HG03095 (cell line): Measurements from ENCODE around the gene XPO4.

ENCODE experiments used
- ATAC-seq: cut with Tn5 transposase; IDR thresholded peaks from one replicate; pipeline ENCODE4 v1.9.1; 2021; ENCODE audit warnings: moderate library complexity; ENCODE audit not compliant: unreplicated experiment

Gene XPO4

DNA sequence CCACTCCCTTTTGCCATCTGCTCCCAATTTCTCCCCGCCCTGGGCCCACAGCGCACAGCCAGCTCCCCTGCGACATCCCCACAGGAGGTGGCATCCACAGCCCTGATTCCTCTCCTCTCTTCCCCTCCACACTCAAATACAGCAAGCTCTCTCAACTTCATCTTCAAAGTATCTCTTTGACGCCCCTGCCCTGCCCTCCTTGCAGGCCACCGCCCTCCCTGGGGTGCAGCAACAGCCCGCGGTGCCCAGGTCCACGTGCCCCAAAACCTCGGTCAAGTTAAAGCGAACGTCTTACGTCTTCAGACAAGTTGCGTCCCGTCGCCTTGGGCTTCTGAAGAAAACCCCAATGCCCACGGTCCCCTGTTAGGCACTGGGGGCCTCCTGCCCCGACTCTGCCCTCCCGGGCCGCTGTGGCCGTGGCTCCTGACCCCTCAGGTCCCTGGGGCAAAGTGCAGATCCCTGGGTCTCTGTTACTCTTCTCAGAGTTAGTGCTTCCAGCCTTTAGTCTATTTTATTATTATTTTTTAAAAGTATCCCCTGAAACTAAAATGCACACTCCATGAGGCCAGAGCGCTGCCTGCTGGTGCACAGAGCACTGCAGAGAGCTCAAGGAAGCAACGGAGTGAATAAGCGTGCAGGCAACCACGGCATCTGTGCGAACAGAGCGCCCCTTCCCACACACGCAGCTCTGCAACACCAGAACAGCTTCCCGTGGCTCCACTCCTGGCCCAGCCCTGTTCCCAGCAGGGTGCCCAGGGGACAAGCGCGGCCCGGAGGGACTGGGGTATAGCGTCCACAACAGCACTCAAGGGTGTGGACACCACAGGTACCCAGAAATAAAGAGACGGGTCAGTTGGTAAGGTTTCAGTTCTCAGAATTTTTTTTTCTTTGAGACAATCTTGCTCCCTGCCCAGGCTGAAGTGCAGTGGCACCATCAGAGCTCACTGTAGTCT, 172.6 kb downstream of the XPO4 start:
- ATAC-seq = no peak

GRCh38 chr13:20728579-20729311, 173.8 kb downstream of the XPO4 start:
- ATAC-seq = no peak

GRCh38 chr13:20727856-20728255, 174.7 kb downstream of the XPO4 start:
- no peak for ATAC-seq
